Measurements from ENCODE around the gene R3HDML. TPM values are rescaled to one million over a fixed set of nuclear protein-coding genes. Genes with fewer than 3 reads are reported as not detected.
A peak's percentile ranks its signal among the peaks of the same experiment; 100 is the strongest.

R3HDML gene
- total RNA-seq, 1 donor from 2014 or later: not detected

DNA sequence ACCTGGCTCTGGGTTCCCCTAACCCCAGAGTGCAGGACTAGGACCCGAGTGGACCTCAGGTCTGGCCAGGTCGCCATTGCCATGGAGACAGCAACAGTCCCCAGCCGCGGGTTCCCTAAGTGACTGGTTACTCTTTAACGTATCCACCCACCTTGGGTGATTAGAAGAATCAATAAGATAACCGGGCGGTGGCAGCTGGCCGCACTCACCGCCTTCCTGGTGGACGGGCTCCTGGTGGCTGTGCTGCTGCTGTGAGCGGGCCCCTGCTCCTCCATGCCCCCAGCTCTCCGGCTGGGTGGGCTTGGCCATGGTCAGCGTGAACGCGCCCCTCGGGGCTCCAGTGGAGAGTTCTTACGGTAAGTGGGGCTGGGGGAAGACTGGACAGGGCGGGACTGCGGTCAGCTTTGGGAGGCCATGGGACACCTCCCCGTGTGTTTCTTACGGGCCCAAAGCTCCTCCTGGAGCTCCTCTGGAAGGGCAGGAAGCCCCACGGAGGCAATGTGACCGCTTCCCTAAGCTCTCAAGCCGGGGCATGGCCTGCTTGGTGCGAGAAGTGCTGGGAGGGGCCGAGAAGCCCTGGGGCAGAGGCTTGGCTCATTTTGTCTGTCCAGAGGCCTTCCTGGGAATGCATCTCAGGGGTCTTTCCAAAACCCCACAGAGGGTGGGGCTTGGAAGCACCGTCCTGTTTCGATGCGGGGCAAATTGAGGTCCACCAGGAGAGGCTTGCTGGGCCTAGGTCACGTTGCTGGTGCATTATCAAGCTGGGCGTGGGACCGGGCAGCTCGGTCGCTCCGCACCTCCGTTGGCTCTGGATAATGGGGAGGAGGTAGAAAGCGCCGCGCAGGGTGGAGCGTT, 18.9 kb downstream of the R3HDML start, which contains the start of gene HNF4A:
TSS of gene HNF4A (plus strand) at position 202 of the 855 bp plus-strand sequence. CDS start at position 308, 106 bp downstream.
- Histone ChIP-seq H3K27ac (no peak within 1 kb of the TSS), H4K20me1 (ENCODE audit: low read depth) (no peaks in the 10 kb centered on the region), H3K4me2 (peak within 1 kb of the TSS; percentile 27), H3K36me3 (no peaks in the 10 kb centered on the region), H3K4me3 (no peak within 1 kb of the TSS), H3F3A (ENCODE audit: low read depth) (peaks cover 7% of the 10 kb centered on the region), H3K27me3 (no peaks in the 10 kb centered on the region), H3K9ac (no peak within 1 kb of the TSS), H3K4me1 (peaks cover 13% of the 10 kb centered on the region), H3K9me3 (ENCODE audit: low read depth) (no peaks in the 10 kb centered on the region), H2AFZ (replicated peaks) (peak within 1 kb of the TSS; percentile 22), H3K79me2 (ENCODE audit: low read depth) (no peaks in the 10 kb centered on the region)
- Mint-ChIP-seq H3K4me3 (no peak within 1 kb of the TSS), H3K9me3 (no peaks in the 10 kb centered on the region), H3K27ac (peak within 1 kb of the TSS; percentile 68), H3K27me3 (ENCODE audit: insufficient read depth, low read depth) (peaks cover 8% of the 10 kb centered on the region), H3K36me3 (no peaks in the 10 kb centered on the region), H3K4me1 (peaks cover 19% of the 10 kb centered on the region)
- TF ChIP-seq, protein P1, sequence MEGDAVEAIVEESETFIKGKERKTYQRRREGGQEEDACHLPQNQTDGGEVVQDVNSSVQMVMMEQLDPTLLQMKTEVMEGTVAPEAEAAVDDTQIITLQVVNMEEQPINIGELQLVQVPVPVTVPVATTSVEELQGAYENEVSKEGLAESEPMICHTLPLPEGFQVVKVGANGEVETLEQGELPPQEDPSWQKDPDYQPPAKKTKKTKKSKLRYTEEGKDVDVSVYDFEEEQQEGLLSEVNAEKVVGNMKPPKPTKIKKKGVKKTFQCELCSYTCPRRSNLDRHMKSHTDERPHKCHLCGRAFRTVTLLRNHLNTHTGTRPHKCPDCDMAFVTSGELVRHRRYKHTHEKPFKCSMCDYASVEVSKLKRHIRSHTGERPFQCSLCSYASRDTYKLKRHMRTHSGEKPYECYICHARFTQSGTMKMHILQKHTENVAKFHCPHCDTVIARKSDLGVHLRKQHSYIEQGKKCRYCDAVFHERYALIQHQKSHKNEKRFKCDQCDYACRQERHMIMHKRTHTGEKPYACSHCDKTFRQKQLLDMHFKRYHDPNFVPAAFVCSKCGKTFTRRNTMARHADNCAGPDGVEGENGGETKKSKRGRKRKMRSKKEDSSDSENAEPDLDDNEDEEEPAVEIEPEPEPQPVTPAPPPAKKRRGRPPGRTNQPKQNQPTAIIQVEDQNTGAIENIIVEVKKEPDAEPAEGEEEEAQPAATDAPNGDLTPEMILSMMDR (IDR thresholded peaks at IDR 0.05): no peak
- no peak for TF ChIP-seq EZH2 (IDR thresholded peaks at IDR 0.05)
- no peak for TF ChIP-seq EZH2phosphoT487 (IDR thresholded peaks at IDR 0.05)
- DNase-seq (ENCODE audit: low spot score): no peak

DNA sequence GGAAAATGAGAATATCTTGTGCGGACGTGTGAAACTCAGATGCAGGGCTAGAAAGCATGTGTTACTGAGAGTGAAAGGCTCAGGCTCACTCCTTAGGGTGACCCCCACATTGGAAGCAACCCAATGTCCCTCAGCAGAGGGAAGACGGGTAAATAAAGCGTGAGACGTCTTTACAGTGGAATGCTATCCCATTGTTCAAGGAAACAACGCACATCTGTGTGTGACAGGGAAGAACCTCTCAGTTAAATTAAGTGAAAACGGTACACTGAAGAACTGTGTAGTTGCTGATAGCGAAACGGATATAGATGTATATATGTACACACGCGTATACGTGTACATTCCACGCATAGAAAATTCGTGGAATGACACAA, 19.5 kb downstream of the R3HDML start:
- Histone ChIP-seq H3K4me1 (peaks cover 13% of the 10 kb centered on the region), H3K4me3 (no peak overlapping the region), H2AFZ (replicated peaks) (peak overlapping the region; percentile 22), H3K27me3 (no peaks in the 10 kb centered on the region), H3K79me2 (ENCODE audit: low read depth) (no peaks in the 10 kb centered on the region), H4K20me1 (ENCODE audit: low read depth) (no peaks in the 10 kb centered on the region), H3K27ac (no peak overlapping the region), H3K36me3 (no peaks in the 10 kb centered on the region), H3K9ac (no peak overlapping the region), H3K4me2 (peak overlapping the region; percentile 27), H3F3A (ENCODE audit: low read depth) (peaks cover 7% of the 10 kb centered on the region), H3K9me3 (ENCODE audit: low read depth) (no peaks in the 10 kb centered on the region)
- Mint-ChIP-seq H3K27ac (no peak overlapping the region), H3K4me1 (peaks cover 16% of the 10 kb centered on the region), H3K9me3 (no peaks in the 10 kb centered on the region), H3K4me3 (no peak overlapping the region), H3K36me3 (no peaks in the 10 kb centered on the region), H3K27me3 (ENCODE audit: insufficient read depth, low read depth) (peaks cover 11% of the 10 kb centered on the region)
- TF ChIP-seq EZH2 (IDR thresholded peaks at IDR 0.05): no peak
- TF ChIP-seq, protein P1 (IDR thresholded peaks at IDR 0.05): no peak
- no peak for TF ChIP-seq EZH2phosphoT487 (IDR thresholded peaks at IDR 0.05)
- DNase-seq (ENCODE audit: low spot score): no peak

GRCh38 chr20:44357020-44357419, 20.2 kb downstream of the R3HDML start:
- TF ChIP-seq EZH2 (IDR thresholded peaks at IDR 0.05) (no peak), EZH2phosphoT487 (IDR thresholded peaks at IDR 0.05) (no peak)
- TF ChIP-seq, protein P1 (IDR thresholded peaks at IDR 0.05): no peak
- no peak for DNase-seq (ENCODE audit: low spot score)
- Histone ChIP-seq H3K4me1 (peaks cover 10% of the 10 kb centered on the region), H3F3A (ENCODE audit: low read depth) (peaks cover 4% of the 10 kb centered on the region), H3K27me3 (no peaks in the 10 kb centered on the region), H3K79me2 (ENCODE audit: low read depth) (no peaks in the 10 kb centered on the region), H2AFZ (replicated peaks) (no peak overlapping the region), H3K36me3 (no peaks in the 10 kb centered on the region), H3K9me3 (ENCODE audit: low read depth) (no peaks in the 10 kb centered on the region), H3K4me2 (no peak overlapping the region), H3K9ac (no peak overlapping the region), H3K4me3 (no peak overlapping the region), H4K20me1 (ENCODE audit: low read depth) (no peaks in the 10 kb centered on the region), H3K27ac (no peak overlapping the region)
- no peaks in the 10 kb centered on the region for H3K9me3 Mint-ChIP-seq
- H3K4me3 Mint-ChIP-seq: no peak overlapping the region
- H3K27me3 Mint-ChIP-seq (ENCODE audit: insufficient read depth, low read depth): peaks cover 13% of the 10 kb centered on the region
- no peak overlapping the region for H3K27ac Mint-ChIP-seq
- peaks cover 11% of the 10 kb centered on the region for H3K4me1 Mint-ChIP-seq
- no peaks in the 10 kb centered on the region for H3K36me3 Mint-ChIP-seq

Data from neural progenitor cell (in vitro differentiated cells).